Left lung (tissue), 10 donors: ENCODE data around the gene PHKA2. TPM values are rescaled to one million over a fixed set of nuclear protein-coding genes. Genes with fewer than 3 reads are reported as not detected.
"Not testable (repeated sequence)": the region's sequence is repeated elsewhere in the genome, so short reads cannot be mapped to it uniquely, and the experiment has no call there.

Source experiments
- ATAC-seq: fragments of 200-7000 bp; cut with Tn5 transposase; one replicate; pipeline ENCODE4 v1.9.1; 2020; ENCODE audit warnings: moderate library complexity
- DNase-seq, 4 donors: peaks; one replicate each; pipeline ENCODE4 v3.0.0-alpha.2; 2013 to 2020
- H3K27ac ChIP-seq, 2 donors: fragments of 200-600 bp; sonication (generic) in 1 of 2; one replicate each; pipeline versions ENCODE4 v1.5.0 to v1.8.0; 2020 to 2021
- H3K27me3 ChIP-seq, 2 donors: fragments of 200-600 bp; sonication (generic) in 1 of 2; one replicate each; pipeline versions ENCODE4 v1.5.0 to v1.8.0; 2020 to 2021
- H3K36me3 ChIP-seq, 2 donors: fragments of 200-600 bp; sonication (generic) in 1 of 2; one replicate each; pipeline versions ENCODE4 v1.5.0 to v1.8.0; 2020 to 2021
- H3K4me1 ChIP-seq, 2 donors: fragments of 200-600 bp; one replicate each; pipeline ENCODE4 v1.8.0; 2021
- H3K4me3 ChIP-seq, 2 donors: fragments of 200-600 bp; sonication (generic) in 1 of 2; one replicate each; pipeline versions ENCODE4 v1.5.0 to v1.8.0; 2020 to 2021; ENCODE audit warnings: mild to moderate bottlenecking in 1 of 2
- H3K9me3 ChIP-seq, 2 donors: fragments of 200-600 bp; sonication (generic) in 1 of 2; one replicate each; pipeline versions ENCODE4 v1.5.0 to v1.8.0; 2020 to 2021
- intact Hi-C, 2 donors: fragments of 100-400 bp; cut with DNase I; formaldehyde crosslinking; loops; one replicate each; pipeline versions ENCODE4 v1.11.2 to v1.14.2; 2022
- polyA plus RNA-seq, 6 donors: library from polyadenylated mRNA; unstranded; fragments of 120-200 nt; gene quantifications; one replicate each; pipeline ENCODE4 v1.2.1, GENCODE V29; 2013; ENCODE audit not compliant: insufficient read length in 6 of 6
- total RNA-seq, 2 donors: library from RNA; stranded (reverse); fragmentation: NEBNext Ultra II Directional; extraction: Animal tissue kit (Norgen Biotek cat#: 25700); gene quantifications; one replicate each; pipeline ENCODE4 v1.2.1, GENCODE V29; 2021
- TF ChIP-seq, protein P1 (sequence below), 2 donors: fragments of 200-600 bp; sonication (generic) in 1 of 2; IDR thresholded peaks; one replicate each; pipeline versions ENCODE4 v1.5.0 to v1.8.0; 2021; ENCODE audit warnings: antibody characterized with exemption in 2 of 2
- donor health status: DM: no; HTN: yes; CAD: no.
- donor health status: DM: no; HTN: no; CAD: no.

Gene PHKA2
- total and polyA plus RNA-seq, 8 donors = 26.1 to 45.8 (median 38.0) TPM

DNA sequence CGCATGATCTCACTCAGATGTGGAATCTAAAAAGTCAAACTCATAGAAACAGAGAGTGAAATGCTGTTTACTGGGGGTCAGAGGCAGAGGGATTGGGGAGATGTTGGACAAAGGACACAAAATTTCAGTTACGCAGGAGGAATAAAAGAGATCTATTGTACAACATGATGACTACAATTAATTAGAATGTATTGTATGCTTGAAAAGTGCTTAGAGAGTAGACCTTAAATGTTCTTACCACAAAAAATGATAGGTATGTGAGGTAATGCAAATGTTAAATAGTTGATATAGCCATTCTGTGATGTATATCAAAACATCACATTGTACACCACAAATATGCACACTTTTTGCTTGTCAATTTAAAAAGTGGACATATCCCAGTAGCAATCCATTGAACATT is 36.1 kb upstream of the PHKA2 start:
- no peak for DNase-seq
- no peak for ATAC-seq
- Histone ChIP-seq H3K9me3 (no peaks in the 10 kb centered on the region), H3K27me3 (no peaks in the 10 kb centered on the region), H3K36me3 (no peaks in the 10 kb centered on the region), H3K27ac (no peak overlapping the region), H3K4me1 (no peaks in the 10 kb centered on the region), H3K4me3 (no peak overlapping the region)
- TF ChIP-seq, protein P1, sequence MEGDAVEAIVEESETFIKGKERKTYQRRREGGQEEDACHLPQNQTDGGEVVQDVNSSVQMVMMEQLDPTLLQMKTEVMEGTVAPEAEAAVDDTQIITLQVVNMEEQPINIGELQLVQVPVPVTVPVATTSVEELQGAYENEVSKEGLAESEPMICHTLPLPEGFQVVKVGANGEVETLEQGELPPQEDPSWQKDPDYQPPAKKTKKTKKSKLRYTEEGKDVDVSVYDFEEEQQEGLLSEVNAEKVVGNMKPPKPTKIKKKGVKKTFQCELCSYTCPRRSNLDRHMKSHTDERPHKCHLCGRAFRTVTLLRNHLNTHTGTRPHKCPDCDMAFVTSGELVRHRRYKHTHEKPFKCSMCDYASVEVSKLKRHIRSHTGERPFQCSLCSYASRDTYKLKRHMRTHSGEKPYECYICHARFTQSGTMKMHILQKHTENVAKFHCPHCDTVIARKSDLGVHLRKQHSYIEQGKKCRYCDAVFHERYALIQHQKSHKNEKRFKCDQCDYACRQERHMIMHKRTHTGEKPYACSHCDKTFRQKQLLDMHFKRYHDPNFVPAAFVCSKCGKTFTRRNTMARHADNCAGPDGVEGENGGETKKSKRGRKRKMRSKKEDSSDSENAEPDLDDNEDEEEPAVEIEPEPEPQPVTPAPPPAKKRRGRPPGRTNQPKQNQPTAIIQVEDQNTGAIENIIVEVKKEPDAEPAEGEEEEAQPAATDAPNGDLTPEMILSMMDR (IDR thresholded peaks at IDR 0.05) = no peak
- intact Hi-C loops = no loop called here

DNA sequence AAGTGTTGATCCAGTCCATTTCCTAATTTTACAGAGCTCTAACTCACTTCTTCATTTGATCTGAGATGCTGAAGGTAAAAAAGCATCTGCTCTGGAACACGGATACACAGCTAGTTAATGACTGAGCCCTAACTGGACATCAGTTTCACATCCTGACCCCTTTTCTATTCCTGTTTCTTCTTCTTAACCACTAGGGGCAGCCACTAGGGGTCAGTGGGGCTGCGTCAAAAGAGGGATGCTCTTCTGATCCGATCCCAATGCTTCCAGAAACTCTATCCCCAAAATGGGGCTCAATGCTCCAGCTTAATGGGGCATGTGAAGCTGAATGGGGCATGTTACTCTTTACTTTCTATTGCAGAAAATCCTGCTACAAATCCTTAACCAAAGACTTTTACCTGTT is 33.4 kb upstream of the PHKA2 start:
- Histone ChIP-seq H3K27ac (no peak overlapping the region), H3K36me3 (no peaks in the 10 kb centered on the region), H3K27me3 (no peaks in the 10 kb centered on the region), H3K4me1 (no peaks in the 10 kb centered on the region), H3K4me3 (no peak overlapping the region), H3K9me3 (no peaks in the 10 kb centered on the region)
- intact Hi-C loops = no loop called here
- DNase-seq (peak in 1 of 4 donors; percentile 29), ATAC-seq (peak; percentile 42)
- TF ChIP-seq, protein P1 (IDR thresholded peaks at IDR 0.05) = peak in 1 of 2 donors; percentile 18

DNA sequence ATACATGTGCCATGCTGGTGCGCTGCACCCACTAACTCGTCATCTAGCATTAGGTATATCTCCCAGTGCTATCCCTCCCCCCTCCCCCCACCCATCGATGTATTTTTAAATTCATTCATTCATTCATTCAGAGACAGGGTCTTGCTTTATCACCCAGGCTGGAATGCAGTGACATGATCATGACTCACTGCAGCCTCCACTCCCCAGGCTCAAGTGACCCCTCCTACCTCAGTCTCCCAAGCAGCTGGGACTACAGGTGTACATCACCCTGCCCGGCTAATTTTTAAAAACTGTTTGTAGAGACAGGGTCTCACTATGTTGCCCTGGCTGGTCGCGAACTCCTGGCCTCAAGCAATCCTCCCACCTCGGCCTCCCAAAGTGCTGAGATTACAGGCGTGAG is 32.7 kb upstream of the PHKA2 start:
- DNase-seq, intact Hi-C loops, H3K27ac ChIP-seq, H3K4me3 ChIP-seq, H3K36me3 ChIP-seq, ATAC-seq, H3K4me1 ChIP-seq, H3K9me3 ChIP-seq, H3K27me3 ChIP-seq: not testable (repeated sequence)

DNA sequence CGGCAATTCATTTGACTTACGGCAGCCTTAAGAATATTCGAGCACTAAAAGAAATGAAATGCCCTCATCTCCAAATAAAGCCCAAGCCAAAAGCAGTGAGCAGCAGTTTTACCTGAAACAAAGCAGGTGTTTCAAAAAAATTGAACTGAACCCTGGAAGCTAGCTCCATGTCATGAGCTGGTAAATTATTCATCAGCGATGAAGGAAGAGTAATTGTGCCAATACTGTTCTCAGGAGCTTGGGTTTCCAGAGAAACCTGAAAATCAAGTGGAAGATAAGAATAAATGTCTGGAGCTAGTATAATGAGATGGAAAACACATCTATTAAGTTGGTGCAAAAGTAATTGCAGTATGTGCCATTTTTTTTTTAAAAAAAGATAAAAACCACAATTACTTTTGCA is 24.0 kb upstream of the PHKA2 start:
- TF ChIP-seq, protein P1 (IDR thresholded peaks at IDR 0.05) = no peak
- intact Hi-C loops = no loop called here
- no peak for ATAC-seq

DNA sequence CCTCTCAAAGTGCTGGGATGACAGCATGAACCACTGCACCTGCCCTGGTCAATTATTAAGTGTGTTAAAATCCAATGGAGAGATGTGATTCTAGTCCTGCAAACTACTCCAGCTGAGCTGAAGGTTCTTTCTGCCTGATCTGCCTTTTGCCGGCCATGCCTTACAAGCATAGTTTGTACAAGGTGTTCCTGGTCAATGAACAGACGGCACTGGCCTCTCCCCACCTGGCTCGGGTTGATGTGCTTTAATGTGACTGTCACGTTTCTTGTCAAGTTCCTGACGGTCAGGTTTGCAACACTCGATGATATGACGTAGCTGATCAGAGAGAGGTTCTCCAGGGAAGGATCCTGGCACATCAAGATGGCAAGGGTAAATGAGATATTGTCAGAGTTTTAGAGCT is 23.1 kb upstream of the PHKA2 start:
- intact Hi-C loops = no loop called here
- TF ChIP-seq, protein P1 (IDR thresholded peaks at IDR 0.05) = no peak
- no peaks in the 10 kb centered on the region for H3K4me1 ChIP-seq
- no peak for ATAC-seq
- DNase-seq = no peak
- no peak overlapping the region for H3K27ac ChIP-seq
- no peaks in the 10 kb centered on the region for H3K36me3 ChIP-seq
- no peaks in the 10 kb centered on the region for H3K9me3 ChIP-seq
- H3K4me3 ChIP-seq = no peak overlapping the region
- H3K27me3 ChIP-seq = no peaks in the 10 kb centered on the region

More for the DNA sequence above, 24.0 kb upstream of the PHKA2 start:
- Histone ChIP-seq H3K9me3 (no peaks in the 10 kb centered on the region), H3K36me3 (no peaks in the 10 kb centered on the region), H3K27me3 (no peaks in the 10 kb centered on the region), H3K4me1 (no peaks in the 10 kb centered on the region), H3K4me3 (no peak overlapping the region), H3K27ac (no peak overlapping the region)
- no peak for DNase-seq

DNA sequence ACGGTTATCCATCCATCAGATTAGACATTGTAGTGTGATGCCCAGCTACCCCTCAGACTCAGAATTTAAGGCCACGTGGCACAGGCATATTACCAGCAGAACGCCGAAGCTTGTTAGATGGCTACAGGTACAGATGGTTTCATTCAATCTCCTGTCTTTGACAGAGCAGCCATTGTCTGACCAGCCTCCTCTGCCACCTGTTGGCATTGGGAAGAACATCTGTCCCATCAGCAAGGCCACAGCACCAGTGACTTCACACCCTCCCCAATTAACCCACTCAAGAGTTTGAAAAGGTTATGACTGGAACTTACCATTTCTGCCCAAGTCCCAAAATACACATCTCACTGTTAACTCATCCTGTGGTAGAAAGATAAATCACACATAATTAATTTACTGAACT is 22.0 kb upstream of the PHKA2 start:
- H3K27me3 ChIP-seq = no peaks in the 10 kb centered on the region
- intact Hi-C loops = no loop called here
- ATAC-seq = no peak

More for the DNA sequence above, 22.0 kb upstream of the PHKA2 start:
- Histone ChIP-seq H3K9me3 (no peaks in the 10 kb centered on the region), H3K4me1 (no peaks in the 10 kb centered on the region), H3K36me3 (no peaks in the 10 kb centered on the region), H3K27ac (no peak overlapping the region), H3K4me3 (no peak overlapping the region)
- no peak for DNase-seq
- TF ChIP-seq, protein P1 (IDR thresholded peaks at IDR 0.05) = no peak
